AG04449 (cell line): ENCODE data around the gene TMA16.

Experiments used
- CTCF ChIA-PET: fragments of 350-600 bp; formaldehyde crosslinking; extraction: SDS; loops from one replicate; lab custom pipeline; 2021; ENCODE audit warnings: antibody characterized with exemption; lab: Yijun Ruan, JAX
- POLR2A ChIA-PET: fragments of 400-600, 350-600 bp; formaldehyde crosslinking; extraction: SDS; loops from one replicate; lab custom pipeline; 2020; ENCODE audit warnings: antibody characterized with exemption, inconsistent platforms; lab: Yijun Ruan, JAX
- DNase-seq: peaks from one replicate; pipeline ENCODE4 v3.0.0-alpha.2; 2010; ENCODE audit warnings: low read depth, low spot score
- H3K4me3 ChIP-seq: 2 replicates; pipeline ENCODE4 v1.5.1; 2011; ENCODE audit warnings: low read depth, mild to moderate bottlenecking, control low read depth, low read length
- CTCF ChIP-seq: IDR thresholded peaks from one replicate; pipeline ENCODE4 v1.5.1; 2011; ENCODE audit warnings: mild to moderate bottlenecking, moderate library complexity, low read length, control low read depth, inconsistent platforms; ENCODE audit not compliant: insufficient read depth; ENCODE audit errors: missing control alignments

TMA16 gene

GRCh38 chr4:163495900-163496299 is 1.4 kb downstream of the TMA16 start:
- ChIA-PET POLR2A (no interaction called here), CTCF (interaction anchor here (0.9 to 1.3 kb wide), 3 partner anchors 10 to 52 kb away, joined by 3 to 13 read pairs (median 3); no protein-coding TSS in a partner anchor)
- no peak for TF ChIP-seq CTCF
- DNase-seq = no peak
- H3K4me3 ChIP-seq = peak overlapping the region; percentile 94

DNA sequence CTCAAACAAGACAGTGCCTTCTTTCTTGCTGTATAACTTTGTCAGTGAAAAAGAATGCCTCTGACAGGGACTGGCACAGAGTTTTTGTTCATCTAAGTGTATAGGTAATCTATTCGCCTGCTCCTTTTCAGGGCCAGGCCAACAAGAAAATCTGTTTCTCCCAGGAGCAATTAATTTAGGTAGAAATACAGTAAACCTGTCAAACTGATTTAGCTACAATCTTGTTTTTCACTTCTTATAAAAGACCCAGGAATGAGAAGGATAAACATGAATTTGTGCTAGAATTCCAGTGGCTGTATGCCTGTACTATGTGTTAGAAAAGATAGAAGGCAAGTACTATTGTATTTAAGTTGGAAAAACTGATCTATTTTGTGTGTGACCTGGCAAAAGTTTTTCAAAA is 6.1 kb downstream of the TMA16 start:
- H3K4me3 ChIP-seq = no peak overlapping the region
- TF ChIP-seq CTCF = no peak
- no peak for DNase-seq
- CTCF ChIA-PET = interaction anchor here (1.0 to 1.8 kb wide), 3 partner anchors 45 to 50 kb away, joined by 3 to 4 read pairs (median 3); no protein-coding TSS in a partner anchor
- POLR2A ChIA-PET = no interaction called here

DNA sequence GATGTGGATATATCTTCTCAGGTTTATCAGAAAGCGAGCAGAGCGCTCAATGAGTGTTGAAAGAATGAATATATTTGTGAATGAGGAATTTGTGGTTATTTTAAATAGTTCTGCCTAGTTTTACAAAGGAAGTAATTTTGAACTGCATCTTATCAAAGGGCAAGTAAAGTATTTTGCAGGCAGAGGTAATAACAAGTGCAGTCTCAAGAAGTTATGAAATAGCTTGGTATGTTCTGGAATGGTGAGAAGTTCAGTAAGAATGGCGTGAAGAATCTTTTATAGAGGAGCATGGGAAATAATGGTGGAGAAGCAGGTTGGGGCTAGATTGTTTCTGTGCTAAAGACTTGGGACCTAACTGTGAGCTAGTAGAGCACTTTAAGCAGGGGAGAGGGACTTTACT is 10.9 kb downstream of the TMA16 start:
- ChIA-PET CTCF (interaction anchor here (0.9 to 2.6 kb wide), 3 partner anchors 9 to 44 kb away, joined by 3 to 13 read pairs (median 5); no protein-coding TSS in a partner anchor), POLR2A (interaction anchor here (2.2 kb wide), 1 partner anchor 11 kb away, joined by 9 read pairs; the partner anchor contains the start of gene TMA16)
- TF ChIP-seq CTCF = no peak
- DNase-seq = no peak
- no peak overlapping the region for H3K4me3 ChIP-seq

DNA sequence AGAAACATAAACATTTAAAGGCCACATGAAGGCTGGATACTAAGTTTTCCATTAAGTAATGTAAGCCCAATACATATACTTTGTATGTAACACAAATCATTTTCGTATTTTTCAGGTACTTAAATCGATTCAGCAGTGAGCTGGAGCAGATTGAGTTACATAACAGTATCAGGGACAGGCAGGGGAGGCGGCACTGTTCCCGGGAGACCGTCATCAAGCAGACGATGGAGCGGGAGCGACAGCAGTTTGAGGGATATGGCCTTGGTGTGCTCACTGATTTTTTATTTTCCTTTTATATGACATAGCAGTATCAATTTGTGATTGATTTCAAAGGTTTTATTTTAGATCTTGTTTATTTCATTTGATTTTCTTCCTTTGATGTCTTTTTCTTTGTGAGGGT is 20.7 kb downstream of the TMA16 start:
- no peak overlapping the region for H3K4me3 ChIP-seq
- ChIA-PET POLR2A (no interaction called here), CTCF (no interaction called here)
- no peak for TF ChIP-seq CTCF
- no peak for DNase-seq

DNA sequence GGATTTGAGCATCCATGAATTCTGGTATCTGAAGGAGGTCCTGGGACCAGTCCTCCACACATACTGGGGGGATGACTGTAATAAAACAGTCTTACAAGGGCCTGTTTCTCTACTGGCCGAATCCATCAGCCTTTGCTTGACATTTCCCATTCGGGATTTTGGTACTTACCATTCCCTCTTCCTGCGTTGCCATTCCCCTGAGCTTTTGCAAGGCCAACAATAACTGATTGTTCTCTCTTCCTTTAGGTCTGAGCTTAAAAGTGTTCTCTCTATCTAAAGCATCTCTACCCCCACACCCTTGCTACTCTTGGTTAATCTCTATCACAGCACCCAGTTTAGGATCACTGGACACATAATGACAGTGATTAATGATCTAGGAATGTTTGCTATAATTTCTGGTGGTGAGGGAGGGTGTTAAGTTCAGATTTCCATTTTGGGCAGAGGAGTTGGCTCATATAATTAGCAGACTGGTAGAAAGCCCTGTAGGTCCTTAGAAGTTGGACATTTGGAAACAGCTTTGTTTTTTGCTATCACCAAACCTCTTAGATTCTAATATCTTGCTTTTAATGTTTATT is 29.4 kb downstream of the TMA16 start:
- no peak for TF ChIP-seq CTCF
- CTCF ChIA-PET = interaction anchor here (2.4 kb wide), 1 partner anchor 24 kb away, joined by 6 read pairs; no protein-coding TSS in a partner anchor
- H3K4me3 ChIP-seq = no peak overlapping the region
- POLR2A ChIA-PET = no interaction called here
- DNase-seq = no peak

DNA sequence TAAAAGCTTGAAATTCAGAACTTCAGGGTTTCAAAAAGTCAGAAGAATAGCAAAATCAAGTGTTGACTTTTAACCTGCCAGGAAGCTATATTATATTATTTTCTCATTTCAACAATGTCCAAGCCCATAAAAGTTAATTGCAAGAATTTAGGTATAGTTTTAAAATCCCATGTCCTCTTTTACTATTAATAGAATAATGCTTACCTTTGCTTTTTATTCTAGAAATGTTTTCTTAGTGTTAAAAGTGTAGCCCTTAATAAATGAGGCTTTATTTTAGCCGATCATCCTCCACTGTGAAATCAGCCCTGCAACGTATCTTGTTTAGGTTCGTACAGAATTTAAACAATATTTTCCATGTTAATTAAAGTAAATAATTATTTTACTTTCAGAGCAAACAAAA is 31.5 kb downstream of the TMA16 start:
- POLR2A ChIA-PET = no interaction called here
- CTCF ChIA-PET = interaction anchor here (0.9 to 2.4 kb wide), 5 partner anchors 12 to 23 kb away, joined by 3 to 7 read pairs (median 6); no protein-coding TSS in a partner anchor
- DNase-seq = no peak
- TF ChIP-seq CTCF = no peak
- no peak overlapping the region for H3K4me3 ChIP-seq
